Activated B cell treated with CpG ODN at 0.5 μM for 24 hours (primary cell): ENCODE results near the gene HS6ST1. TPM values are rescaled to one million over a fixed set of nuclear protein-coding genes. Genes with fewer than 3 reads are reported as not detected.

Source experiments
- ATAC-seq: fragments of 200-7000 bp; cut with Tn5 transposase; one replicate; pipeline ENCODE4 v1.10.0; 2021; ENCODE audit warnings: low read depth, mild to moderate bottlenecking, moderate library complexity
- CTCF ChIA-PET: fragments of 350-600 bp; sonication (Branson Sonifier 250); formaldehyde crosslinking; loops from one replicate; lab custom pipeline; 2021; ENCODE audit warnings: antibody characterized with exemption; lab: Charles Lee
- POLR2A ChIA-PET: fragments of 350-600 bp; sonication (Branson Sonifier 250); formaldehyde crosslinking; loops from one replicate; lab custom pipeline; 2021; ENCODE audit warnings: antibody characterized with exemption; lab: Charles Lee
- DNase-seq: peaks from one replicate; pipeline ENCODE4 v3.0.0; 2022
- H3K27ac Mint-ChIP-seq: one replicate; pipeline ENCODE4 v1.8.0; 2020; ENCODE audit warnings: mixed read lengths
- H3K27me3 Mint-ChIP-seq: one replicate; pipeline ENCODE4 v1.8.0; 2021; ENCODE audit warnings: mixed read lengths
- H3K36me3 Mint-ChIP-seq: one replicate; pipeline ENCODE4 v1.8.0; 2021; ENCODE audit warnings: low read depth, mixed read lengths
- H3K4me1 Mint-ChIP-seq: one replicate; pipeline ENCODE4 v1.8.0; 2021; ENCODE audit warnings: mixed read lengths
- H3K4me3 Mint-ChIP-seq: one replicate; pipeline ENCODE4 v1.8.0; 2020; ENCODE audit warnings: mild to moderate bottlenecking, mixed read lengths
- H3K9me3 Mint-ChIP-seq: one replicate; pipeline ENCODE4 v1.8.0; 2020; ENCODE audit warnings: mixed read lengths
- intact Hi-C: fragments of 100-400 bp; cut with micrococcal nuclease; formaldehyde crosslinking; loops from one replicate; pipeline ENCODE4 v1.15.1; 2024
- total RNA-seq: library from RNA; stranded (reverse); gene quantifications from 2 replicates; pipeline ENCODE4 v1.2.3, GENCODE V29; 2022
- TF ChIP-seq, protein P1 (sequence below): fragments of 200-600 bp; IDR thresholded peaks from one replicate; pipeline ENCODE4 v1.8.0; 2022; ENCODE audit warnings: antibody characterized with exemption, mild to moderate bottlenecking

HS6ST1 gene
- total RNA-seq, 1 donor from 2014 or later: 16.9 TPM

DNA sequence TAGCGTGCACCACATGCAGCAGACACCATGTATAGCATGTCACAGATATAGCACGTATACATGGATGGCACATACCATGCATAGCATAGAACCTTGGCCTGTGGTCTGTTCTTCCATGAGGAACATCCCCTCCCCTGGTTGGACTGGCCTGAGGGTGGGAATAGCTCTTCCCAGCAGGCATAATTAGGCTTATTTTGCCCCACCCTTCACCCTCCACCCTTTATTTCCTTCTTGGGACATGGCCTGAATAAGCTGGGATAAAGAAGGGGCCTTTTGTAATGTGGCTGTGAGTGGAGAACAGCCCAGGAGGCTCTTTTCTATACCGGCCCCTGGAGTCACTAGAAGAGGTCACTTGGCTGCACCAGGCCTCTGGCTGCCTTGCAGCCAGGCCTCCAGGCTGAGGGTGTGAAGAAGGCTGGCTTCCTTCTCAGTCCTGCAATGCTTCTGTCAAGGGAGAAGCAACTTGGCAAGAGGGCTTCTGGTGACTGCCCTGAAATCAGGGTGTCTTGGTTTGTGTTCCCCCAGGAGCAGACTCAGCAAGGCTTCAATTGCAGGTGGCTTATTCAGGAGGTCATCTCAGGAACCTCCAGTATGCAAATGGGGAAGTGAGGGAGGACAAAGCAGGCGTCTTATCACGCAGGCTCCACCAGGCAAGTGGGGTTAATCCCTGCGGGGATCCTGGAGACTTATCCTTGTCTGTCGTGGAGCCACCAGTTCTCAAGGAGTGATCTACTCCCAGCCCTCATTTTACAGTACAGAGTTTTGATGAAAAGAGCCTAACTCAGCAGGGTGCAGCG, 68.2 kb downstream of the HS6ST1 start:
- ATAC-seq: no peak
- intact Hi-C loops: no loop called here
- H3K4me1 Mint-ChIP-seq: no peaks in the 10 kb centered on the region
- DNase-seq: no peak
- no peaks in the 10 kb centered on the region for H3K9me3 Mint-ChIP-seq
- no peaks in the 10 kb centered on the region for H3K27me3 Mint-ChIP-seq
- H3K36me3 Mint-ChIP-seq: no peaks in the 10 kb centered on the region
- no peak overlapping the region for H3K4me3 Mint-ChIP-seq
- TF ChIP-seq, protein P1, sequence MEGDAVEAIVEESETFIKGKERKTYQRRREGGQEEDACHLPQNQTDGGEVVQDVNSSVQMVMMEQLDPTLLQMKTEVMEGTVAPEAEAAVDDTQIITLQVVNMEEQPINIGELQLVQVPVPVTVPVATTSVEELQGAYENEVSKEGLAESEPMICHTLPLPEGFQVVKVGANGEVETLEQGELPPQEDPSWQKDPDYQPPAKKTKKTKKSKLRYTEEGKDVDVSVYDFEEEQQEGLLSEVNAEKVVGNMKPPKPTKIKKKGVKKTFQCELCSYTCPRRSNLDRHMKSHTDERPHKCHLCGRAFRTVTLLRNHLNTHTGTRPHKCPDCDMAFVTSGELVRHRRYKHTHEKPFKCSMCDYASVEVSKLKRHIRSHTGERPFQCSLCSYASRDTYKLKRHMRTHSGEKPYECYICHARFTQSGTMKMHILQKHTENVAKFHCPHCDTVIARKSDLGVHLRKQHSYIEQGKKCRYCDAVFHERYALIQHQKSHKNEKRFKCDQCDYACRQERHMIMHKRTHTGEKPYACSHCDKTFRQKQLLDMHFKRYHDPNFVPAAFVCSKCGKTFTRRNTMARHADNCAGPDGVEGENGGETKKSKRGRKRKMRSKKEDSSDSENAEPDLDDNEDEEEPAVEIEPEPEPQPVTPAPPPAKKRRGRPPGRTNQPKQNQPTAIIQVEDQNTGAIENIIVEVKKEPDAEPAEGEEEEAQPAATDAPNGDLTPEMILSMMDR: no peak
- CTCF ChIA-PET: interaction anchor here (0.6 kb wide), 1 partner anchor 1232 kb away, joined by 4 read pairs; no protein-coding TSS in a partner anchor
- H3K27ac Mint-ChIP-seq: no peak overlapping the region
- POLR2A ChIA-PET: no interaction called here

DNA sequence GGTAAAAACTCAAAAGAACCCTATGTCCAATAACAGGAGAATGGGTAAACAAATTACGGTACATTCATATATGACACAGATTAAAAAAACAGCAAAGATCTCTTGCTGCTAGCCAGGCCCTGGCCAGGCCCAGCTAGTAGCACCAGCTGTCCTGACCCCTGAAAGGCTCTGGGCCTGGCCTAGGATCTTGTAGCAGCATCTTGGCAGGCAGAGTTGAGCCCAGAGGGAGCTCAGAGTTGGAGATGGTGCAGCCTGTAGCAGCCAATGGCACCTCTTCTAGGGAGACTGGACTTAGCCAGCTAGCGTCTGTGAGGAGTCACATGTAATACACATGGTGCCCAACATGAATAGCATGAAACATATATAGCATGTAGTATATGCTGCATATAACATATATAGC, 69.1 kb downstream of the HS6ST1 start:
- Mint-ChIP-seq H3K9me3 (no peaks in the 10 kb centered on the region), H3K27ac (no peak overlapping the region), H3K4me3 (no peak overlapping the region), H3K4me1 (no peaks in the 10 kb centered on the region), H3K27me3 (no peaks in the 10 kb centered on the region), H3K36me3 (no peaks in the 10 kb centered on the region)
- TF ChIP-seq, protein P1: no peak
- intact Hi-C loops: no loop called here
- DNase-seq: no peak
- POLR2A ChIA-PET: no interaction called here
- ATAC-seq: no peak
- CTCF ChIA-PET: no interaction called here

DNA sequence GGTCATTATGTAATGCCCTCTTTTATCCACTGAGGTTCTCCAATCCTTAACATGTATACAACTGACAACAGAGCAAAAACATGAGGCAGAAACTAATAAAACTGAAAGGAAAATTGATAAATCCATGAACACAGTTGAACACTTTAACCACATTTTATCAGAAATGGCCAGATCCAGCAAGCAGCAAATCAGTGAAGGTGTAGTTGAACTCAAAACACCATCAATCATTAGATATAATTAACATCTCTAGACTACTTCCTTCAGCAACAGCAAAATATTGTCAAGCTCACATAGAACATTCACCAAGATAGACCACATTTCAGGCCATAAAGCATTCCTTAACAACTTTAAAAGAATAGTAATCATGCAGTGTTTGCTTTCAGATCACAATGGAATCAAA, 72.9 kb downstream of the HS6ST1 start:
- Mint-ChIP-seq H3K4me1 (no peaks in the 10 kb centered on the region), H3K36me3 (no peaks in the 10 kb centered on the region), H3K4me3 (no peak overlapping the region), H3K27me3 (no peaks in the 10 kb centered on the region), H3K27ac (no peak overlapping the region), H3K9me3 (no peaks in the 10 kb centered on the region)
- POLR2A ChIA-PET: no interaction called here
- ATAC-seq: no peak
- TF ChIP-seq, protein P1: no peak
- intact Hi-C loops: no loop called here
- no peak for DNase-seq
- CTCF ChIA-PET: no interaction called here

DNA sequence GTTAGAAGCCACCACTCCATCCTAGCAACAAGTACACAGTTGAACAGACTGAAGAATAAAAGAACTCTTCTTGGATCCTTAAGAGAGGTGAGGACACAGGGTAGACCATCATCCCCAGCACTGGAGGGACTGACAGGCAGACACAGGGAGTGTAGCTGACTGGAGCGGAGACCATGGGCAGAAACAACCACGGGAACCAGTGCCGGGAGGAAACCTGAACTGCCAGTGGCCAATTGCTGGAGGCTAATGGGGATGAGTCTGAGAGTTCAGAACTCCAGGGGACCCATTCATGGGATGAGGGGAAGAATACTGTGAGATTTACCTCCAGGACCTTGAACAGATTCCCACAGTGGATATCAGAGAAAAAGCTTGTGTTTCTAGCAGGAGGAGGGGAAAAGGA, 76.8 kb downstream of the HS6ST1 start:
- POLR2A ChIA-PET: no interaction called here
- intact Hi-C loops: no loop called here
- Mint-ChIP-seq H3K27ac (no peak overlapping the region), H3K27me3 (no peaks in the 10 kb centered on the region), H3K9me3 (no peaks in the 10 kb centered on the region), H3K4me1 (no peaks in the 10 kb centered on the region), H3K36me3 (no peaks in the 10 kb centered on the region), H3K4me3 (no peak overlapping the region)
- ATAC-seq (no peak), DNase-seq (no peak)
- CTCF ChIA-PET: no interaction called here
- TF ChIP-seq, protein P1: no peak

DNA sequence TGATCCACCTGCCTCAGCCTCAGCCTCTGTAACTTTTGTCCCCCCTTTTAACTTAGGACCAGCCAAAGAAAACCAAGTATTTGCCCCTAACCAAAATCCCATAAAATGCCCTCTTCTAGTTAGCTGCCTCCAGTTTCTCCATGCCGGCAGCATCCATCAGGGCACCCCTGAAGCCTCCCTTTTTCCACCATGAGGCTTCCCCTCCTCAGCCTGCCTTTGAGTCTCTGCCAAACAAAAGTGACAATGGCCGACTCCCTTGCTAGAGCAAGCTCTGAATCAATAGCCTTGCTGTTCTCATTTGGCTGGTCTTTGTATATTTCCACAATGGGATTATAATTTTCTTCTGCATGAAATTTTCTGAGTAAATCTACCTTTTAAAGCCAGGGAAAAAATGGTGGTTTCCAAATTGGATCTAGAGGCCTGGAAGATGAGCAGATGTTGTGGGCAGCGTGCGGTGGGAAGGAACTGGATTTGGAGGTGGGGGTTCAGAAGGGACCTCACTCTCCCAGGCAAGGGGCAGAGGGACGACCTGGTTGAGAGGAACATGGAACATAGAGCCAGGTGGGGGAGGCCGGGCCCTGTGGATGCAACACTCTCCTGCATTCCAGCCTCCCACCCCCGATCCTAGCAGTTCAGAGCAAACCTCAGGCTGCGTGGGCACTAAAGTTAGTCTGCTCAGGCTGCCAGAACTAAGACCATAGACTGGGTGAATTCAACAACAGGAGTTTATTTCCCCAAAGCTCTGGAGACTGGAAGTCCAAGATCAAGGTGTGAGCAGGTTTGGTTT, 80.6 kb downstream of the HS6ST1 start:
- ChIA-PET CTCF (no interaction called here), POLR2A (no interaction called here)
- ATAC-seq: no peak
- Mint-ChIP-seq H3K4me3 (no peak overlapping the region), H3K27ac (no peak overlapping the region), H3K9me3 (no peaks in the 10 kb centered on the region), H3K27me3 (peaks cover 3% of the 10 kb centered on the region), H3K36me3 (no peaks in the 10 kb centered on the region), H3K4me1 (peaks cover 5% of the 10 kb centered on the region)
- intact Hi-C loops: no loop called here
- DNase-seq: no peak
- TF ChIP-seq, protein P1: no peak
